GM12878 (cell line): ENCODE results near the gene KCNG1.

Experiments
- BCL3 ChIP-seq: IDR thresholded peaks from 2 replicates; pipeline ENCODE4 v1.6.1; 2011; ENCODE audit warnings: borderline replicate concordance, low read depth, mild to moderate bottlenecking, moderate library complexity, low read length; ENCODE audit not compliant: insufficient read depth, poor library complexity, severe bottlenecking
- CTCF ChIP-seq, 3 experiments: IDR thresholded peaks in 2 of 3; conservative IDR thresholded peaks in 1 of 3; 2 replicates each; pipeline ENCODE4 v1.5.1; 2011; ENCODE audit warnings: low read depth in 3 of 3, low read length in 3 of 3, mild to moderate bottlenecking in 3 of 3, control low read depth in 2 of 3, moderate library complexity in 2 of 3, inconsistent platforms in 1 of 3, mixed read lengths in 1 of 3; ENCODE audit not compliant: control insufficient read depth in 2 of 3, insufficient read depth in 1 of 3; ENCODE audit errors: extremely low read depth in 1 of 3
- EGR1 ChIP-seq, 2 experiments: IDR thresholded peaks; 1 replicate in 1 of 2; 2 replicates in 1 of 2; pipeline ENCODE4 v1.6.1; 2011 to 2012; ENCODE audit warnings: low read depth in 2 of 2, low read length in 2 of 2, borderline replicate concordance in 1 of 2, mild to moderate bottlenecking in 1 of 2, moderate library complexity in 1 of 2
- EZH2 ChIP-seq: IDR thresholded peaks from 2 replicates; pipeline ENCODE4 v1.6.1; 2012; ENCODE audit warnings: low read depth, mild to moderate bottlenecking, control low read depth, inconsistent platforms, low read length, borderline replicate concordance; ENCODE audit not compliant: control insufficient read depth
- POLR2A ChIP-seq: IDR thresholded peaks from 2 replicates; pipeline ENCODE4 v1.6.1; 2011; ENCODE audit warnings: low read depth, mild to moderate bottlenecking, low read length
- RCOR1 ChIP-seq: conservative IDR thresholded peaks from 2 replicates; pipeline ENCODE4 v1.6.1; 2012; ENCODE audit warnings: low read depth, low read length, improper control_type of control experiment
- SREBF1 ChIP-seq: IDR thresholded peaks from 2 replicates; pipeline ENCODE4 v1.6.1; 2012; ENCODE audit warnings: mild to moderate bottlenecking, low read length
- SUZ12 ChIP-seq: fragments of 200-600 bp; sonication (generic); IDR thresholded peaks from one replicate; pipeline ENCODE4 v1.6.1; 2018; ENCODE audit warnings: antibody characterized with exemption, mild to moderate bottlenecking; ENCODE audit not compliant: unreplicated experiment

GRCh38 chr20:51029556-51029955, 6.6 kb upstream of the KCNG1 start:
- TF ChIP-seq EGR1 (IDR thresholded peaks at IDR 0.05; ENCODE audit: borderline replicate concordance in 1 of 2, low read depth in 2 of 2, low read length in 2 of 2) (no peak), BCL3 (no peak), EZH2 (no peak), POLR2A (no peak), SREBF1 (no peak), SUZ12 (no peak), CTCF (IDR thresholded peaks at IDR 0.05 in 2 of 3, conservative IDR thresholded peaks at IDR 0.05 in 1 of 3; ENCODE audit: control insufficient read depth in 2 of 3, extremely low read depth in 1 of 3, insufficient read depth in 1 of 3, low read depth in 3 of 3, low read length in 3 of 3) (no peak), RCOR1 (no peak)
